GM12873 (cell line): ENCODE measurements around the gene ARHGAP26.

Source experiments
- CTCF ChIP-seq: IDR thresholded peaks from 2 replicates; pipeline ENCODE4 v1.5.1; 2012; ENCODE audit warnings: low read depth, mild to moderate bottlenecking, moderate library complexity, low read length, control low read depth; ENCODE audit not compliant: insufficient read depth; ENCODE audit errors: missing control alignments

The ARHGAP26 gene

GRCh38 chr5:142906863-142907671 is 136.9 kb downstream of the ARHGAP26 start:
- TF ChIP-seq CTCF, result no peak

- TF ChIP-seq CTCF, result no peak
These were observed 138.5 kb downstream of the ARHGAP26 start for GRCh38 chr5:142908659-142909058.

GRCh38 chr5:142910128-142910527 is 140.0 kb downstream of the ARHGAP26 start:
- TF ChIP-seq CTCF, result no peak

- no peak for TF ChIP-seq CTCF
These were observed 141.0 kb downstream of the ARHGAP26 start for GRCh38 chr5:142911170-142911569.

- no peak for TF ChIP-seq CTCF
These were observed 141.6 kb downstream of the ARHGAP26 start for GRCh38 chr5:142911775-142912174.

- no peak for TF ChIP-seq CTCF
These were observed 143.7 kb downstream of the ARHGAP26 start for GRCh38 chr5:142913728-142914338.

GRCh38 chr5:142915038-142915437 is 144.9 kb downstream of the ARHGAP26 start:
- no peak for TF ChIP-seq CTCF
